DMS153 treated with DMSO at 0.1 percent for 48 hours (cell line): ENCODE data around the gene SEC14L1.
A peak's percentile ranks its signal among the peaks of the same experiment; 100 is the strongest.

Experiments used
- DNase-seq: peaks from one replicate; lab custom pipeline; 2025; ENCODE audit not compliant: unreplicated experiment; lab: John Stamatoyannopoulos, UW

SEC14L1 gene

GRCh38 chr17:77188084-77189066 is 47.6 kb downstream of the SEC14L1 start:
- DNase-seq: no peak

GRCh38 chr17:77189148-77189547 is 48.4 kb downstream of the SEC14L1 start:
- no peak for DNase-seq

- DNase-seq: no peak
Measured at GRCh38 chr17:77190576-77190975, 49.8 kb downstream of the SEC14L1 start.

GRCh38 chr17:77191244-77191643 is 50.5 kb downstream of the SEC14L1 start:
- DNase-seq: no peak

- DNase-seq: no peak
Measured at GRCh38 chr17:77193653-77194052, 52.9 kb downstream of the SEC14L1 start.

- DNase-seq: no peak
Measured at GRCh38 chr17:77194179-77194578, 53.4 kb downstream of the SEC14L1 start.

- DNase-seq: no peak
Measured at GRCh38 chr17:77196251-77196650, 55.5 kb downstream of the SEC14L1 start.

- no peak for DNase-seq
Measured at GRCh38 chr17:77197115-77197514, 56.3 kb downstream of the SEC14L1 start.

GRCh38 chr17:77200711-77201110 is 59.9 kb downstream of the SEC14L1 start:
- no peak for DNase-seq

GRCh38 chr17:77203436-77203835 is 62.7 kb downstream of the SEC14L1 start:
- DNase-seq: no peak

GRCh38 chr17:77203846-77204245 is 63.1 kb downstream of the SEC14L1 start:
- no peak for DNase-seq

GRCh38 chr17:77204536-77204935 is 63.8 kb downstream of the SEC14L1 start:
- no peak for DNase-seq

GRCh38 chr17:77205396-77206125 is 64.8 kb downstream of the SEC14L1 start:
- no peak for DNase-seq

- no peak for DNase-seq
Measured at GRCh38 chr17:77206158-77206956, 65.6 kb downstream of the SEC14L1 start.

GRCh38 chr17:77207689-77208216 is 67.0 kb downstream of the SEC14L1 start:
- no peak for DNase-seq

GRCh38 chr17:77208217-77208808 is 67.5 kb downstream of the SEC14L1 start:
- DNase-seq: peak; percentile 23

GRCh38 chr17:77208856-77209255 is 68.1 kb downstream of the SEC14L1 start:
- DNase-seq: peak; percentile 33

- DNase-seq: peak; percentile 93
Measured at GRCh38 chr17:77209330-77209748, 68.6 kb downstream of the SEC14L1 start.

GRCh38 chr17:77210331-77210730 is 69.6 kb downstream of the SEC14L1 start:
- DNase-seq: peak; percentile 5

- DNase-seq: no peak
Measured at GRCh38 chr17:77210946-77211541, 70.3 kb downstream of the SEC14L1 start.
